HG02885 (cell line): Measurements from ENCODE around the gene TRIM9.

Experiments
- ATAC-seq: cut with Tn5 transposase; IDR thresholded peaks from one replicate; pipeline ENCODE4 v1.9.1; 2021; ENCODE audit warnings: mild to moderate bottlenecking; ENCODE audit not compliant: unreplicated experiment, poor library complexity

TRIM9 gene

GRCh38 chr14:51094901-51095853 is at the start of gene TRIM9:
Gene TRIM9, minus strand, starts transcription at chr14:51095105. Its CDS starts 166 bp downstream, at chr14:51094939.
- peak; percentile 98 for ATAC-seq

DNA sequence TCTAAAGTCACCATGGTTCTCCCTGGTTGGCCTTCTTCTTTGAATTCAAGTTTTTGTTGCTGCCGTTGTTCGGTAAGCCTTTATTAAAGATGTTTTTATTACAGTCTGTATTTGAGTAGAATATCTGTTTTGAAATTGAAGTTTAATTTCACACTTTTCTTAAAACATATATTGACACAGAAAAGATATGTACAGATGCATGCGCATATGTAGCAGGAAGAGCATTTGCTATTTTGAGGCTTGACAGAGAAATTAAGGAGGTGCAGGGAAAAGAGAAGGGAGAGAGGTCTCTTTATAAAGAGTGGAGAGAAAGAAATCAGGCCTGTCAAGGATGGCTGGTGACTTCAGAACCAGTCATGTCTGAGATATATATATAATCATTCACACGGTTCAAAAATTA is 46.0 kb upstream of the TRIM9 start:
- no peak for ATAC-seq

GRCh38 chr14:51140338-51140737 is 45.4 kb upstream of the TRIM9 start:
- no peak for ATAC-seq

DNA sequence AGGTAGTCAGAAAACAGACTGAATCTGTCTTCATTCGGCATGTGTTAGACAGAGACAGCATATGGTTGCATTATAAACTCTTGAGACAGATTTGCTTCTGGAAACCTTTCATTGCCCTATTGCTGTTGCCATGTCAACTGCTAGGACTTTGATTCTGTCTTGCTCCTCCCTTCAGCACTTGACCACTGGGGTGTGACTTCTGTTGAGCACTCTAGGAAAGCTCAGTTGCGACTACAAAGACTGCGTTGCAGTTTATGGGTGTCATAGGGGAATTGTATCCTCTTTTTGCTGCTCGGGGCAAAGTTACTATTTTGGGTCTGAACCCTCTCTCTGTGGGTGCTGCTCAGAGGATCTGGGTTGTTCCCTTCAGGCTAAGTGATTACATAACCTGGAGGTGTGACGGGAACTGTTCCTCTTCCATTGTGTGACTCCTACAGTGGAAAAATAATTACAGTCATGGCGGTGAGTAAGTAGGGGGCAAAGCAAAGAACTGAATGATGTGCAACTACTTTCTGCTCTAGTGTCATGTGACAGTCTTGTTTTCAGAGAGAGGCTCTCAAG is 44.3 kb upstream of the TRIM9 start:
- no peak for ATAC-seq

- ATAC-seq: no peak
Measured at GRCh38 chr14:51138404-51139103, 43.6 kb upstream of the TRIM9 start.

GRCh38 chr14:51131516-51131915 is 36.6 kb upstream of the TRIM9 start:
- no peak for ATAC-seq

GRCh38 chr14:51129130-51129529 is 34.2 kb upstream of the TRIM9 start:
- no peak for ATAC-seq

- no peak for ATAC-seq
Measured at GRCh38 chr14:51124029-51124428, 29.1 kb upstream of the TRIM9 start.

- no peak for ATAC-seq
Measured at GRCh38 chr14:51121096-51121495, 26.2 kb upstream of the TRIM9 start.

- ATAC-seq: no peak
Measured at GRCh38 chr14:51119411-51120051, 24.6 kb upstream of the TRIM9 start.

GRCh38 chr14:51118993-51119392 is 24.1 kb upstream of the TRIM9 start:
- no peak for ATAC-seq

- ATAC-seq: no peak
Measured at GRCh38 chr14:51117593-51117992, 22.7 kb upstream of the TRIM9 start.

GRCh38 chr14:51116682-51117081 is 21.8 kb upstream of the TRIM9 start:
- no peak for ATAC-seq

DNA sequence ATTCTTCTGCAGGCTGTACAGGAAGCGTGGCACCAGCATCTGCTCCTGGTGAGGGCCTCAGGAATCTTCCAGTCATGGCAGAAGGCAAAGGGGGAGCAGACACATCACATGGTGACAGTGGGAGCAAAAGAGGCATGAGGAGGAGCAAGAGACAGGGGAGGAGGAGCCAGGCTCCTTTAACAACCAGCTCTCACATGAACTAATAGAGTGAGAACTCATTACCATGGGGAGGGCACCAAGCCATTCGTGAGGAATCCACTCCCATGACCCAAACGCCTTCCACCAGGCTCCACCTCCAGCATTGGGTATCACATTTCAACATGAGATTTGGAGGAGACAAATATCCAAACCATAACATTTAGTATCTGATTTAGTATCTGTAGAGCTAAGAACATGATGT is 14.7 kb upstream of the TRIM9 start:
- ATAC-seq: no peak

GRCh38 chr14:51107801-51108200 is 12.9 kb upstream of the TRIM9 start:
- ATAC-seq: no peak

- no peak for ATAC-seq
Measured at GRCh38 chr14:51104467-51104866, 9.6 kb upstream of the TRIM9 start.

DNA sequence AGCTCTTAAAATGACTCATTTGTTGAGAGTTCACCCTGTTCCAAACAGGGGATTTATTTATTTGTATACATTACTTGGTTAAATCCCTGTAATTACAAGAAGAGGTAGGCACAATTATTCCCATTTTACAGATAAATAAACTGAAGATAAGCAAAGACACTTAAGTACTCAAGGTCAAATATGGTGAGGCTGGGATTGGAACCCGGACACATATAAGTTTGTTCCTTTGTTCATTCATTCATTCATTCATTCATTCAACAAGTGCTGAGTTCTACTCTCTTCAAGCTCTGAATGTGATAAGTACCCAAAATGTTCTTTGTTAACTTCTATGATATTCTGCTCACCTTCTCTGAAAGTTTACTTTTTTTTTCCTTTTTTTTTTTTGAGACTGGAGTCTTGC is 2.4 kb upstream of the TRIM9 start:
- no peak for ATAC-seq

- ATAC-seq: no peak
Measured at GRCh38 chr14:51096870-51097269, 2.0 kb upstream of the TRIM9 start.

- ATAC-seq: no peak
Measured at GRCh38 chr14:51095854-51096823, 1.2 kb upstream of the TRIM9 start.
